ENCODE data around the gene CBLN2. TPM values are rescaled to one million over a fixed set of nuclear protein-coding genes. Genes with fewer than 3 reads are reported as not detected.
A peak's percentile ranks its signal among the peaks of the same experiment; 100 is the strongest.

CBLN2 gene
- polyA plus RNA-seq (ENCODE audit: low read depth in 6 of 6) = not detected

DNA sequence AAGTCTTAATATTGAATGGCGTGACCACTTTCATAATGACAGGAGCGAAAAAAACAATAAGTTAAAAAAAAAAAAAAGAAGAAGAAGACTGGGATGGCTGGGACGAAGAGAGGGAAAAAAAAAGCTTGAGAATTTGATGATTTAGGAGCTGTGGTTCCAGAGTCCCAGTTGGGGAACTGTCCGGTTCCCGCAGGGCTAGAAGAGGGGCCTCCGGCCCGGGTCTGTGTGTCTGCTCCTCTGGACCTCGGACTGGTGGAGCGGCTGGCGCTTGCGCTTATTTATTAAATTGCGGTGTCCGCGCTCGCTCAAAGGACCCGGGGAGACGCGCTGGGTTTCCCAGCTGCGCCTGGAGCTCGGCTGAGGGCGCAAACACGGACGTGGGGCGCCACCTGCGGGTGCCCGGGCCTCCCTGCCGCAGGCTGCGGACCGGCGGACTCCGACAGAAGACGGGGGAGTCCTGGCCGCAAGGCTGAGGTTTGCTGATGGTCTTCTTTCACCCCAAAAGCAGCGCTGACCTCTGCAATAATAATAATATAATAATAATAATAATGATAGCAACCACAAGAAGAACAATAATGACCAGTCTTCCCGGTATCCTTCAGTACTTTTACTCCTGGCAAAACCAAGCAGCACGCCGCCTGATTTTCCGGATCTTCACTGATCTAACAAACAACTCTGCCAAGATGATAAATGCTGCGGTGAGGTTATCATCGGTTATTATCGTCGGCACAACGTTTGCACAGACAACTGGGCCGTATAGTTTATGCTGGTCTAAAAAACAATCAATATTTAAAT is at the start of gene CBLN2:
Gene CBLN2 (minus strand): TSS at position 251 of the 795 bp plus-strand sequence. CDS start 2,182 bp downstream, outside the sequence.
- peak within 1 kb of the TSS in 1 of 6 donors; percentile 29 for H3K27ac Mint-ChIP-seq
- ATAC-seq (ENCODE audit: low read depth in 2 of 2) (peak in 1 of 2 donors; percentile 28), DNase-seq (no peak)
- H3K27me3 Mint-ChIP-seq = peaks cover 42 to 50% (median 48%) of the 10 kb centered on the region in 3 donors
- H3K4me1 Mint-ChIP-seq = peaks cover 6 to 14% (median 10%) of the 10 kb centered on the region in 3 donors
- peak within 1 kb of the TSS in 4 of 8 donors; percentile 25 to 35 (median 33) for H3K4me3 Mint-ChIP-seq
- peaks cover 0 to 4% (median 0%) of the 10 kb centered on the region in 7 donors for H3K9me3 Mint-ChIP-seq
- H3K36me3 Mint-ChIP-seq = peaks cover 0 to 8% of the 10 kb centered on the region in 2 donors

DNA sequence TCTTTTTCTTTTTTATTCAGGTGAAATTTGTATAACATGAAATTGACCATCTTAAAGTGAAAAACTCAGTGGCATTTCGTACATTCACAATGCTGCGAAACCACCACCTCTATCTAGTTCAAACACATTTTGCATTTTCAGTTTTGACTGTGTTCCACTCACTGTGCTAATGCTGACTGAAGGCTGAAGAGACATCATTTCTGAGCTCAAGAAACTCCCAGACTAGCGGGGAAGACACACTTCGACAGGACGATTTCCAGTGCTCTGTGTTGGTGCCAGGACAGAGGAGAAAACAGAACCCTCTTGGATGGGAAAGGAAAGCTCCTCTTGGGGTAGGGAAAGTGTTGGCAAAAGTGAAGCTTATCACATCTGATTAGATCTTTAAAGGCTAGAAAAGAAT is 44.2 kb upstream of the CBLN2 start:
- Mint-ChIP-seq H3K36me3 (no peaks in the 10 kb centered on the region), H3K27ac (no peak overlapping the region), H3K4me3 (no peak overlapping the region), H3K4me1 (no peaks in the 10 kb centered on the region), H3K9me3 (peaks cover 0 to 9% (median 2%) of the 10 kb centered on the region in 7 donors), H3K27me3 (no peaks in the 10 kb centered on the region)
- DNase-seq = no peak
- ATAC-seq (ENCODE audit: low read depth in 2 of 2) = no peak

DNA sequence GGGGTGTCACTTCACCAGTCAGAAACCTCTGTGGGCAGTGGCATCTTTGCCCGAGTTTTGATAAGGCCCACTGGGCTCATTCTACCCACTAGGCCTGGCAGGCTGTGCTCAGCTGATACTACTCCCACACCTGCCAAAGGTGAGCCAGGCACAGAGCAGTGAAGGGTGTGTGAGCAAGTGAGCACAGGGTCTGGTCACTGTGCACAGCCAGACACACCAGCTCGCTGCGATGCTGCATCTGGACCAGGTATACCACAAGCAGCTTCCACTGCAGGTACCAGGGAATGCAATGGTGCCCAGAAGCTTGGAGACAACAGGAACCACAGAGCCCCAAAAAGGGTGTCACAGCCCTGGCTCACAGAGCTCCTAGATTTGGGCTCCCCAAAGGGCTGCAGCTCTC is 40.6 kb upstream of the CBLN2 start:
- Mint-ChIP-seq H3K4me3 (no peak overlapping the region), H3K36me3 (no peaks in the 10 kb centered on the region), H3K4me1 (no peaks in the 10 kb centered on the region), H3K27ac (no peak overlapping the region), H3K27me3 (no peaks in the 10 kb centered on the region), H3K9me3 (peaks cover 0 to 5% (median 2%) of the 10 kb centered on the region in 7 donors)
- no peak for ATAC-seq (ENCODE audit: low read depth in 2 of 2)
- DNase-seq = no peak

DNA sequence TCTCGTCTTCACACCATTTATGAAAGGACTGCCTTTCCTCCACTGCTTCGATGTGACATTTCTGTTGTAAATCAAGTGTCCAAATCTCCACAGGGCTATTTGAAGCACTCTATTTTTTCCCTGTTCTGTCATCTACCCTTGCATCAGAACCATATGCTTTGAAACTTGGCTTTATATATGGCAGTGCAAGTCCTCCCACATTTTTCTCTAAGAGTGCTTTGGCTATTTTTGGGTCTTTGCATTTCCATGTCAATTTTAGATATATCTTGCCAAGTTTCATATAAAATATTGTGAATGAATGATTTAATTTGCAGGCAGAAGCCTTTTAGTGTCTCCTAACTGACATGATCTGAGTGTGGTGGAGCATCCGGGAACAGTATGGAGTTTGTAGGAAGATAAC is 37.8 kb upstream of the CBLN2 start:
- no peak for DNase-seq
- Mint-ChIP-seq H3K4me1 (no peaks in the 10 kb centered on the region), H3K9me3 (peaks cover 0 to 5% (median 2%) of the 10 kb centered on the region in 7 donors), H3K36me3 (no peaks in the 10 kb centered on the region), H3K27me3 (no peaks in the 10 kb centered on the region), H3K4me3 (no peak overlapping the region), H3K27ac (no peak overlapping the region)
- no peak for ATAC-seq (ENCODE audit: low read depth in 2 of 2)

DNA sequence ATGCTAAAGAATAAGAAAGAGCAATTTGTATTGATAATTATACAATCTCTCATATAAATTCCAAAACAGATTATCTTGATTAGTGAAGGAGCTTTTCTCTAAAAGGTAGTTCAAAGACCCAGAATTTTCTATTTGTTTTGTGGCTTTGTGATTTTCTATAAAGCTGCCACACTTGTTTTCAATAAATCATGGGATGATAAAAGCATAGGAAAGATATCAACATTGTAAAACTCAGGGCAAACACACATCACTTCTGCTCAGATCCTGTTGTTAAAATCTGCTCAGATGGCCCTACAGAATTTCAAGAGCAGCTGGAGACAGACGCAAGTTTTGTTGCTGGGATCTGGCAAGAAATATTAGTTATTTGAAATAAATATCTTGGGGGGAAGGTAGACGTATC is 28.8 kb upstream of the CBLN2 start:
- ATAC-seq (ENCODE audit: low read depth in 2 of 2) (no peak), DNase-seq (no peak)
- H3K27me3 Mint-ChIP-seq = no peaks in the 10 kb centered on the region
- H3K27ac Mint-ChIP-seq = no peak overlapping the region
- no peaks in the 10 kb centered on the region for H3K36me3 Mint-ChIP-seq
- H3K4me3 Mint-ChIP-seq = no peak overlapping the region
- peaks cover 0 to 12% (median 0%) of the 10 kb centered on the region in 7 donors for H3K9me3 Mint-ChIP-seq
- no peaks in the 10 kb centered on the region for H3K4me1 Mint-ChIP-seq

DNA sequence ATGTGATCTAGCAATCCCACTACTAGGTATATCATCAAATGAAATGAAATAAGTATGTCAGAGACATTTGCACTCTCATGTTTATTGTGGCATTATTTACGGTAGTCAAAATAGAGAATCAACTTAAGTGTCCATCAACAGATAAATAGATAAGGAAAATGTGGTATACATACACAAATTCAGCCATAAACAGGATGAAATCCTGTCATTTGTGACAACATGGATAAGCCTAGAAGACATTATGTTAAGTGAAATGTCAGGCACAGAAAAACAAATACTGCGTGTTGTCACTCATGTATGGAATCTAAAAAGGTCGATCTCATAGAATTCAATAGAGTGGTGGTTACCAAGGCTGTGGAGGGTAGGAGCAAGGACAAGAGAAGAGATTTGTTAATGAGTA is 22.1 kb upstream of the CBLN2 start:
- ATAC-seq (ENCODE audit: low read depth in 2 of 2) (no peak), DNase-seq (no peak)
- Mint-ChIP-seq H3K9me3 (peaks cover 0 to 22% (median 5%) of the 10 kb centered on the region in 7 donors), H3K4me1 (no peaks in the 10 kb centered on the region), H3K4me3 (no peak overlapping the region), H3K36me3 (no peaks in the 10 kb centered on the region), H3K27ac (no peak overlapping the region), H3K27me3 (no peaks in the 10 kb centered on the region)

DNA sequence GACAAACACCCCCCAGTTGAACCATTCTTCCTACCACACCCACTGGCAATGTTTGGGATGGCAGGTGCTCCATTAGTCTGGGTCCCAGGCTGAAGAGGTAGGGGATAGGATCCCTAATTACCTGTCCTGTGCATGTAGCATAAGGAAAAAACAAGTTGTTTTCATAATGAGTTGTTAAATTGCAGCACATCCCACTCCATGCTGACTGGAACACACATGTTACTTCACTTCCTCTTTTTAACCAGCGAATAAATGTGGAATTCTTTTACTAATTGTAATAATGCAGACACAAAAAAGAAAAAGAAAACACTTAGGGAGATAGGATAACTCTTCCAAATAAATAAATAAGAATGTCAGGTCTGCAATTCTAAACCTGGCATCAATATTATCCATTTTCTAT is 11.8 kb upstream of the CBLN2 start:
- H3K4me1 Mint-ChIP-seq = no peaks in the 10 kb centered on the region
- no peaks in the 10 kb centered on the region for H3K27me3 Mint-ChIP-seq
- DNase-seq (no peak), ATAC-seq (ENCODE audit: low read depth in 2 of 2) (no peak)
- peak overlapping the region in 1 of 8 donors; percentile 12 for H3K4me3 Mint-ChIP-seq
- no peaks in the 10 kb centered on the region for H3K36me3 Mint-ChIP-seq
- no peak overlapping the region for H3K27ac Mint-ChIP-seq
- no peaks in the 10 kb centered on the region for H3K9me3 Mint-ChIP-seq

DNA sequence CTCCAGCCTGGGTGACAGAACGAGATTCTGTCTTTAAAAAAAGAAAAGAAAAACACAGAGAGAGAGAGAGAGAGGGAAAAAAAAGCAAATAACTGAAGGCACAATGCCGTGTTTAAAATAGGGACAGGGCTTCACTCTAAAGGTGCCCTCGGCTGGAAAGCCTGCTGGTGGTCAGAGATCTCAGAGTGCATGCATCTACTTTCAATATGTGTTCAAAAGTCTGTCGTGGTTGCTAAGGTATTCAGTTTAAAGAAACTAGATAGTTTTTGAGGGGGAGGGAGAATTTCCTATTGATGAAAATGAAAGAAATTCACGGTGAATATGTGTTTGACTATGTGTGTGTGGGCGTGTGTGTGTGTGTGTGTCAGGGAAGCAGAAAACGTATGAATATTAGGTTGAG is 11.0 kb upstream of the CBLN2 start:
- DNase-seq = no peak
- ATAC-seq (ENCODE audit: low read depth in 2 of 2) = no peak
- H3K4me1 Mint-ChIP-seq = no peaks in the 10 kb centered on the region
- no peaks in the 10 kb centered on the region for H3K27me3 Mint-ChIP-seq
- no peaks in the 10 kb centered on the region for H3K36me3 Mint-ChIP-seq
- no peaks in the 10 kb centered on the region for H3K9me3 Mint-ChIP-seq
- no peak overlapping the region for H3K4me3 Mint-ChIP-seq
- H3K27ac Mint-ChIP-seq = peak overlapping the region in 1 of 6 donors; percentile 75

DNA sequence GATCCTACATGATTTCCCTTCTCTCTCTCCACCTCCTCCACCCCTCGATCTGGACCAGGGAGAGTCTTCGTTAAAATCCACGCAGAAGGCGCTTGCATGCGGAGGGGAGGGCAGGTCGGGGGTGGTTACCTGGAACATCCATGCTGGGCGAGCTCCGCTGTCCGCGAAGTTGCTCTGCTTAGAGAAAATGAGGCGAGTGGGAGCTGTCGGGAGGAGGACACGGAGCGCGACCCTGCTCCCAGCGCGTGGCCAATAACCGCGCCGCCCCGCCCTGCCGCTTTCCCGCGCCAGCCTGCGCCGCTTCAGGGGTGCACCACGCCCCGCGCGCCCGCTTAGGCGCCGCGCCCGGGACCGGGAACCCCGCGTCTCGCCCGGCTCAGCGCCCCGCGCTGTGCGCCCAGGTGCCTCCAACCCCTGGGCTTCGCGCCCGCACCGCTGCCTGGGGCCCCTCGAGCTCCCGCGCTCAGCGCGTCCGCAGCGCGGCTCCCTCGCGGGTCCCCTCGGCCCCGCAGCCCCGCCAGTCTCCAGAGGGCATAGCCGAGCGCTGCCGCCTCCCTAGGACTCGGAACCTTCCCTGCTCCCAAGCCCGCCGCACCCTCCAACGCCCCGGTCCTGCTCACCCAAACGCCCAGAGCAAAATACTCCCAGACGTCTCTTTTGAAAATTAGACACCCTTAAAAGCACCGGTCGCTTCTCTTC is 636 bp downstream of the CBLN2 start:
- ATAC-seq (ENCODE audit: low read depth in 2 of 2) (no peak), DNase-seq (no peak)
- peaks cover 0 to 8% of the 10 kb centered on the region in 2 donors for H3K36me3 Mint-ChIP-seq
- peaks cover 6 to 14% (median 10%) of the 10 kb centered on the region in 3 donors for H3K4me1 Mint-ChIP-seq
- H3K27ac Mint-ChIP-seq = peak overlapping the region in 1 of 6 donors; percentile 29
- peaks cover 39 to 50% (median 48%) of the 10 kb centered on the region in 3 donors for H3K27me3 Mint-ChIP-seq
- peaks cover 0 to 4% (median 0%) of the 10 kb centered on the region in 7 donors for H3K9me3 Mint-ChIP-seq
- H3K4me3 Mint-ChIP-seq = peak overlapping the region in 4 of 8 donors; percentile 25 to 35 (median 33)

DNA sequence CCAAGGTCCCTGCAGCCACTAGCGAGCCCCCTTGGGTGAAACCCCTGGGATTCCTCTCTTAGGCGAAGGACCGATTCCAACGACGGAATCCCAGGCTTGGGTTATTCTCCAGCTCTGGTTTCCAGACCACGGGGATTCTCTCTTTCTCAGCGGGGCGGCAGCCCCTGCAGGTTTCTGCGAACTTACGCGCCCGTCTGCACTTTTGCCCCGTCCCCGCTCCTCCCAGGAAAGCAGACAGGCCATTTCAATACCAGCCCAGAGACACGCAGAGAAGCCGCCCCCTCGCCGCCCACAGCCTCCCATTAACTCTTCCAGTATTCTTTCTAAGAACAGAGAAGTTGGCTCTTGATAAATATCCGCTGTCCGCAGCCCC is 1.2 kb downstream of the CBLN2 start:
- peak overlapping the region in 3 of 8 donors; percentile 8 to 34 (median 32) for H3K4me3 Mint-ChIP-seq
- ATAC-seq (ENCODE audit: low read depth in 2 of 2) (no peak), DNase-seq (no peak)
- H3K36me3 Mint-ChIP-seq = peaks cover 0 to 8% of the 10 kb centered on the region in 2 donors
- peaks cover 39 to 50% (median 48%) of the 10 kb centered on the region in 3 donors for H3K27me3 Mint-ChIP-seq
- H3K27ac Mint-ChIP-seq = peak overlapping the region in 1 of 6 donors; percentile 57
- H3K9me3 Mint-ChIP-seq = peaks cover 0 to 4% (median 0%) of the 10 kb centered on the region in 7 donors
- H3K4me1 Mint-ChIP-seq = peaks cover 6 to 14% (median 10%) of the 10 kb centered on the region in 3 donors

DNA sequence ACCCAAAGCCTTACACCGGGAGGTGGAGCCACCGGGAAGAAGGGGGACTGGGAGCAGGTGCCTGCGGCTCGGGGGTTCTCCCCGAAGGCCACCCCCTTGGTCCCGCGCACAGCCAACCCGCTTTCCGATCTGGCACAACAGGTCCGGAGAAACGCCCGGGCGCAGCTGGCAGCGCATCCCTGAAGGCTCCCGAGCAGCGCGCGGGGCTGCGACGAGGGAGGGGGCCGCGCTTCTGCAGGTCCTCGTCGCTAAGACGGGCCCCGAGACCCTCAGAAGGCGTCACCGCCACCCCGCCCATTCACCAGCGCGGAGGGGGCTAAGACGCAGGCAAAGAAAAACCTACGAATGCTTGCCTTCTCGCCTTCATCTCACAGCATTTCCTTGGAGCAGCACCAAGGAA is 1.8 kb downstream of the CBLN2 start:
- Mint-ChIP-seq H3K36me3 (peaks cover 0 to 8% of the 10 kb centered on the region in 2 donors), H3K9me3 (peaks cover 0 to 4% (median 0%) of the 10 kb centered on the region in 7 donors), H3K4me3 (no peak overlapping the region), H3K4me1 (peaks cover 6 to 14% (median 10%) of the 10 kb centered on the region in 3 donors), H3K27ac (no peak overlapping the region), H3K27me3 (peaks cover 39 to 50% (median 48%) of the 10 kb centered on the region in 3 donors)
- ATAC-seq (ENCODE audit: low read depth in 2 of 2) (no peak), DNase-seq (no peak)

DNA sequence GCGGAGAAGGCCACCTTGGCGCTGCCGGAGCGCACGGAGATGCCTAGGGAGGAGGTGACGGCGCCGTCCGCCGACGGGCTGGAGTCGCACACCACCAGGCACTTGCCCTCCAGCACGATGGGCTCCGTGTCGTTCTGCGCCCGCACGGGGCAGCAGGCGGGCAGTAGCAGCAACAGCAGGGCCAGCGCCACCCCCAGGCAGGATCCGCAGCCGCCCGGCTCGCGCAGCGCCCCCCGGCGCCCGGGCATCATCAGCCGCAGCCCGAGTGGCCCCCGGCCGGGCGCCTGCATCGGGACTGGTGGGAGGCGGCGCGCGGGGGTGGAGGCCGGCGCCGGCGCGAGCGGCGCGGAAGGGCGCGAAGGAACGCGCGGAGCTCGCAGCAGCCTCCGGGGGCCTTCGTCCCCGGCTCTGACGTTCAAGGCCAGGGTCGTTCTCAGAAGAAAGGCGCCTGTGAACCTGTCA is 2.2 kb downstream of the CBLN2 start:
- DNase-seq (no peak), ATAC-seq (ENCODE audit: low read depth in 2 of 2) (no peak)
- Mint-ChIP-seq H3K4me3 (no peak overlapping the region), H3K4me1 (peaks cover 6 to 14% (median 10%) of the 10 kb centered on the region in 3 donors), H3K27me3 (peaks cover 36 to 51% (median 48%) of the 10 kb centered on the region in 3 donors), H3K36me3 (peaks cover 0 to 8% of the 10 kb centered on the region in 2 donors), H3K9me3 (peaks cover 0 to 4% (median 0%) of the 10 kb centered on the region in 7 donors), H3K27ac (no peak overlapping the region)

DNA sequence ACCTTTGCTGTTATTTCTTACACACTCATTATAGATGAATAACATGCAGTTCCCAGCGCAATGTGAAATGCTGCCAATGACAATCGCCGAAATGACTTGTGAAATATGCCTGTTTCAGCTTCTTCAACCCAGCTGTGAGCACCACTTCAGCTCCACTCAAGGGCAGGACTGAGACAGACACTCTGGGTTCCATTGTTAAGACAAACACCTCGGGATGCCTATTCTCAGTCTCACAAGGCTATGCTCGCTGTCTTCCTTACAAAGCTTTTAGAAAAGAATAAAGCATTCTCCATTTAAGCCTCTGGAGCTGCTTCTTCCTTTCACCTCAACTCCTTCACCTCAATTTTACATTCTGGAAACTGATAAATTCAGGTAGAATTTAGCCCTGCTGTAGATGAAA is 4.2 kb downstream of the CBLN2 start:
- H3K9me3 Mint-ChIP-seq = peaks cover 0 to 4% (median 0%) of the 10 kb centered on the region in 7 donors
- DNase-seq (no peak), ATAC-seq (ENCODE audit: low read depth in 2 of 2) (no peak)
- H3K4me1 Mint-ChIP-seq = peaks cover 6 to 14% (median 10%) of the 10 kb centered on the region in 3 donors
- no peak overlapping the region for H3K4me3 Mint-ChIP-seq
- H3K36me3 Mint-ChIP-seq = peaks cover 0 to 8% of the 10 kb centered on the region in 2 donors
- H3K27me3 Mint-ChIP-seq = peaks cover 23 to 45% (median 37%) of the 10 kb centered on the region in 3 donors
- H3K27ac Mint-ChIP-seq = no peak overlapping the region
